ENCODE data around the gene ICAM4.

Gene ICAM4

GRCh38 chr19:10295305-10295846 lies 8.6 kb downstream of the ICAM4 start:
- Histone ChIP-seq H2AK5ac (ENCODE audit: low read depth, low read length) (no peak overlapping the region), H2AFZ (ENCODE audit: low read length) (no peak overlapping the region), H3K9me3 (replicated peaks in 1 of 2; ENCODE audit: control insufficient read depth in 2 of 2, insufficient read depth in 1 of 2, low read depth in 1 of 2, low read length in 2 of 2) (peaks cover 5 to 8% of the 10 kb centered on the region in 2 donors), H2BK120ac (ENCODE audit: low read depth, low read length) (no peak overlapping the region), H2BK5ac (ENCODE audit: low read length) (peak overlapping the region; percentile 5), H3K18ac (ENCODE audit: low read length) (peak overlapping the region; percentile 83), H3K36me3 (replicated peaks in 1 of 2; ENCODE audit: control insufficient read depth in 2 of 2, insufficient read depth in 2 of 2, low read length in 2 of 2) (no peaks in the 10 kb centered on the region), H3K27ac (replicated peaks; ENCODE audit: low read length) (no peak overlapping the region), H3K79me1 (ENCODE audit: low read depth, low read length) (no peaks in the 10 kb centered on the region), H3K4me1 (ENCODE audit: control insufficient read depth in 2 of 2, insufficient read depth in 1 of 2, low read depth in 1 of 2, low read length in 2 of 2) (peaks cover 23 to 26% of the 10 kb centered on the region in 2 donors), H2BK12ac (ENCODE audit: low read length) (no peak overlapping the region), H4K8ac (ENCODE audit: low read depth, low read length) (no peak overlapping the region), H2BK15ac (ENCODE audit: low read length) (no peak overlapping the region), H3K9ac (ENCODE audit: low read depth, low read length, poor library complexity) (no peak overlapping the region), H3K27me3 (ENCODE audit: control insufficient read depth in 3 of 3, insufficient read depth in 3 of 3, low read depth in 1 of 3, low read length in 3 of 3) (peaks cover 58 to 70% (median 67%) of the 10 kb centered on the region in 3 experiments), H3K23ac (ENCODE audit: low read depth, low read length, poor library complexity) (peak overlapping the region; percentile 80), H3K14ac (ENCODE audit: low read length) (no peak overlapping the region), H3K4me2 (ENCODE audit: insufficient read depth, low read length, poor library complexity, severe bottlenecking) (no peak overlapping the region), H4K91ac (ENCODE audit: low read depth, low read length, poor library complexity) (no peak overlapping the region), H3K4me3 (ENCODE audit: low read length in 2 of 2) (no peak overlapping the region), H3K4ac (ENCODE audit: low read length) (no peak overlapping the region)
- DNase-seq (ENCODE audit: low spot score), result no peak
- WGBS, 2 donors (ENCODE audit: extremely low coverage in 2 of 2, insufficient read length in 2 of 2, insufficient replicate concordance in 1 of 2), result no CpG with 5 or more reads among the region's 48 CpGs

- peak overlapping the region; percentile 30 for H2BK12ac ChIP-seq (ENCODE audit: low read length)
- H2BK15ac ChIP-seq (ENCODE audit: low read length), result no peak overlapping the region
- peak overlapping the region; percentile 56 for H2AK5ac ChIP-seq (ENCODE audit: low read depth, low read length)
- H3K9me3 ChIP-seq (replicated peaks in 1 of 2; ENCODE audit: control insufficient read depth in 2 of 2, insufficient read depth in 1 of 2, low read depth in 1 of 2, low read length in 2 of 2), result peaks cover 5 to 6% of the 10 kb centered on the region in 2 donors
- peaks cover 51 to 63% (median 61%) of the 10 kb centered on the region in 3 experiments for H3K27me3 ChIP-seq (ENCODE audit: control insufficient read depth in 3 of 3, insufficient read depth in 3 of 3, low read depth in 1 of 3, low read length in 3 of 3)
- peak overlapping the region; percentile 81 for H3K18ac ChIP-seq (ENCODE audit: low read length)
- peaks cover 17 to 19% of the 10 kb centered on the region in 2 donors for H3K4me1 ChIP-seq (ENCODE audit: control insufficient read depth in 2 of 2, insufficient read depth in 1 of 2, low read depth in 1 of 2, low read length in 2 of 2)
- no peak overlapping the region for H3K23ac ChIP-seq (ENCODE audit: low read depth, low read length, poor library complexity)
- peak overlapping the region; percentile 90 for H2AFZ ChIP-seq (ENCODE audit: low read length)
- H2BK120ac ChIP-seq (ENCODE audit: low read depth, low read length), result no peak overlapping the region
- H3K4me3 ChIP-seq (ENCODE audit: low read length in 2 of 2), result peak overlapping the region in 1 of 2 donors; percentile 24
- no peak overlapping the region for H3K4ac ChIP-seq (ENCODE audit: low read length)
- H3K79me1 ChIP-seq (ENCODE audit: low read depth, low read length), result no peaks in the 10 kb centered on the region
- no peak overlapping the region for H3K27ac ChIP-seq (replicated peaks; ENCODE audit: low read length)
- no CpG with 5 or more reads among the region's 58 CpGs for WGBS, 2 donors (ENCODE audit: extremely low coverage in 2 of 2, insufficient read length in 2 of 2, insufficient replicate concordance in 1 of 2)
- no peak overlapping the region for H4K91ac ChIP-seq (ENCODE audit: low read depth, low read length, poor library complexity)
- H2BK5ac ChIP-seq (ENCODE audit: low read length), result peak overlapping the region; percentile 5
- no peak overlapping the region for H3K14ac ChIP-seq (ENCODE audit: low read length)
- H3K36me3 ChIP-seq (replicated peaks in 1 of 2; ENCODE audit: control insufficient read depth in 2 of 2, insufficient read depth in 2 of 2, low read length in 2 of 2), result no peaks in the 10 kb centered on the region
- DNase-seq (ENCODE audit: low spot score), result no peak
- no peak overlapping the region for H3K9ac ChIP-seq (ENCODE audit: low read depth, low read length, poor library complexity)
- peak overlapping the region; percentile 48 for H3K4me2 ChIP-seq (ENCODE audit: insufficient read depth, low read length, poor library complexity, severe bottlenecking)
- no peak overlapping the region for H4K8ac ChIP-seq (ENCODE audit: low read depth, low read length)
Measured at GRCh38 chr19:10295847-10296591, 9.3 kb downstream of the ICAM4 start.

GRCh38 chr19:10299545-10300458 lies 13.0 kb downstream of the ICAM4 start:
- Histone ChIP-seq H3K79me1 (ENCODE audit: low read depth, low read length) (no peaks in the 10 kb centered on the region), H4K91ac (ENCODE audit: low read depth, low read length, poor library complexity) (no peak overlapping the region), H3K14ac (ENCODE audit: low read length) (no peak overlapping the region), H3K4me3 (ENCODE audit: low read length in 2 of 2) (peak overlapping the region in 1 of 2 donors; percentile 6), H3K27me3 (ENCODE audit: control insufficient read depth in 3 of 3, insufficient read depth in 3 of 3, low read depth in 1 of 3, low read length in 3 of 3) (peaks cover 17 to 25% (median 25%) of the 10 kb centered on the region in 3 experiments), H3K9ac (ENCODE audit: low read depth, low read length, poor library complexity) (peak overlapping the region; percentile 30), H3K4me1 (ENCODE audit: control insufficient read depth in 2 of 2, insufficient read depth in 1 of 2, low read depth in 1 of 2, low read length in 2 of 2) (peaks cover 7% of the 10 kb centered on the region in 2 donors), H2BK15ac (ENCODE audit: low read length) (no peak overlapping the region), H2BK12ac (ENCODE audit: low read length) (no peak overlapping the region), H2BK5ac (ENCODE audit: low read length) (peak overlapping the region; percentile 87), H2BK120ac (ENCODE audit: low read depth, low read length) (peak overlapping the region; percentile 47), H3K18ac (ENCODE audit: low read length) (no peak overlapping the region), H3K36me3 (replicated peaks in 1 of 2; ENCODE audit: control insufficient read depth in 2 of 2, insufficient read depth in 2 of 2, low read length in 2 of 2) (peaks cover 0 to 2% of the 10 kb centered on the region in 2 donors), H3K27ac (replicated peaks; ENCODE audit: low read length) (no peak overlapping the region), H3K9me3 (replicated peaks in 1 of 2; ENCODE audit: control insufficient read depth in 2 of 2, insufficient read depth in 1 of 2, low read depth in 1 of 2, low read length in 2 of 2) (no peaks in the 10 kb centered on the region), H2AK5ac (ENCODE audit: low read depth, low read length) (peak overlapping the region; percentile 70), H3K4ac (ENCODE audit: low read length) (no peak overlapping the region), H2AFZ (ENCODE audit: low read length) (peak overlapping the region; percentile 56), H3K23ac (ENCODE audit: low read depth, low read length, poor library complexity) (peak overlapping the region; percentile 68), H3K4me2 (ENCODE audit: insufficient read depth, low read length, poor library complexity, severe bottlenecking) (no peak overlapping the region), H4K8ac (ENCODE audit: low read depth, low read length) (peak overlapping the region; percentile 76)
- WGBS, 2 donors (ENCODE audit: extremely low coverage in 2 of 2, insufficient read length in 2 of 2, insufficient replicate concordance in 1 of 2), result no CpG with 5 or more reads among the region's 14 CpGs
- no peak for DNase-seq (ENCODE audit: low spot score)

All from neuronal stem cell (in vitro differentiated cells).